Measurements from ENCODE around the gene DIPK1C.

The DIPK1C gene

DNA sequence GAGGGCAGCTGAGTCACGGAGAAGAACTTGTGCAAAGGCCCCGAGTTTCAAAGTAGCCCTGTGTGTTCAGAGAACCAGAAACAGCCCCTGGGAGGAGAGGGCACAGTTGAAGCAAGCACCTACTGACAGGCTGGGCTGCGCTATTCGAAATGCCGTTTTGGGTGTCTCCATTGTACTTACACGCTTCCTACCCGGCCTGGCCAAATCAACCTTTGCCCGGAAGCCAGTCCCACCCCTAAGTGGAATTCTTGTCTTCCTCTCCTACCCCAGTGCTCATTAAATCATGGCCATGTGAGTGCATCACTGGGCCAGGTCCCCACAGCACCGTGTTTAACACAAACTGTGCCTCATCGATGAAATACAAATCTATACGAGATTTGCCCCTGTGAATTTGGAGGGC, 6.0 kb downstream of the DIPK1C start:
- DNase-seq (ENCODE audit: low read depth): no peak

DNA sequence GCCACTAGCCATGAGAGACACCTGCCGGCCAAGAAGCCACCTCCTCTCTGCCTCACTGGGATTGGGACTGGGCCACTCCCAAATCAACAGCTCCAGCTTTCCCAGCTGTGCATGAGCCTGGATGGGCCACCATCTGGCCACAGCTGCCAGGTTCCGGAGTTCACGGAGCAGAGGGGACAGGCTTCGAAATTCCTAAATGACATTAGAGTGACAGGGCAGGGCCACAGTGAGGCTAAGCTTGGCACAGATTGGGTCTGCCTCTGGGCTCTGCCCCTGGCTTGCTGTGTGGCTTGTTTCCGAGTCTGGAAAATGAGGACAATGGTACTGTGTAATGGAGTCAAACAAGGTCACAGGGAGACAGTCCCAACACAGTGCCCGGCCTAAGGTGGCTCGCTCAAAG, 6.5 kb downstream of the DIPK1C start:
- DNase-seq (ENCODE audit: low read depth): no peak

DNA sequence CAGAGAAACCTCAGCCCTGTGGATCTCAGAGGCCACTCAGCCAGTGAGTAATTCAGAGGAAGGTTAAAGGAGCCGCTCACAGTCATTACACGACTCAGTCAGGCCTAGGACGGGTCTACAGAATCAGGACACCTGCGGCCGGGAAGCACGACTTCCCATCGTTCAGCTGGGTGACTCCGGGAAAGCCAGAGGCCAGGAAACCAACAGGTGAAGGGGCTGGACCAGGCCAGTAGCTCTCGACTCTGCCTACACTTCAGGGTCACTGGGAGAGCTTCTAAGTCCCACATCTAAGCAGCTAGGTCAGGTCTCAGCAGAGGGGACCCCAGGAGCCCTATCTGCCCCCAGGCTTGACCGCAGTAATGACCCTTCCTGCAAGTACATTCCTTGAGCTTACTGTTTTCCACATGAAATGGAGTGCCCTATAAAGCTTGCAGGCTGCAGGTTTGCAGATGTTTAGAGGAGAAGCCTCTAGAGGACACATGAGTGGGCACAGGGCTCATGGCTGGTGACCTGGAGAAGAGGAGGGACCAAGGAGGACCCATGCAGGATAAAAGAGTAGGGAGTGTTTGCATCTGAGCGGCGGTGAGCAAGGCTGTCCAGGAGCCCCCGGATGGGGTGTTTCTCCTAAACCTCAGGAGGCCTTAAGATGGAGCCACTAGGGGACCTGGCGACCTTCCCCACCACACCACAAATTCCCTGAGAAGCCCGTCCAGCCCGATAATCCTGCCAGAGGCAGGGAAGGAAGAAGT, 9.5 kb downstream of the DIPK1C start:
- DNase-seq (ENCODE audit: low read depth): no peak

DNA sequence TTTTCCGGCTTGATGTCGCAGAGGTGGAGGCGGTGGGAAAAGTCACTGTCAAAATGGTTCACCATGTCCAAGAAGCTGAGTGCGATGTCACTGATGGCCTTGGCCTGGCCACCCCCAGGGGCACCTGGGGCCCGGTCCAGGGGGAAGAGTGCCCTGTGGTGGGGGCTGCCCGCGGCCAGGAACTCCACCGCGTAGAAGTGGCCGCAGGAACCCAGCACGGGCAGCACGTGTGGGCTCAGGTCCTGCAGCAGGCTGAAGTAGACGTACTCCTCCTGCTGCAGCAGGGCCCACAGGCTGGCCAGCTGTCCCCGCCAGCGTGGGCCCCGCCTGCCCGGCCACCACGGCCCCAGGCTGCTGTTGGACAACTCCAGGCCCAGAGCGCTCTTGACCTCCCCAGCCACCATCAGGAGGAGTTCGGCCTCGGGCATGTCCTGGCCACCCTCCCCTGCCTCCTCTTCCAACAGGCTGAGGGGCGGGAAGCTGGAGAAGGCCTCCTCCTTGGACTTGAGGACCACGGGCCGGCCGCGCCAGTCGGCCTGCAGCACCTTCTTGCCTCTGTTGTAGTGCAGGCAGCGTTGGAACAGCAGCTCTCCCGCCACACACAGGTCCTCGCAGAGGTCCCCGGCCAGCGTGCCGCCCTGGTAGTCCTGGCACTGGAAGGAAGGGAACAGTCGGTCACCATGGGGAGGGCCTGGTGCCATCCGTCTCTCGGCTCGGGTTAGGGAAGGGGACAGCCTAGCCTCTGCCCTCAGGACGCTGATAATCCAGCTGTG, 10.3 kb downstream of the DIPK1C start:
- DNase-seq (ENCODE audit: low read depth): no peak

DNA sequence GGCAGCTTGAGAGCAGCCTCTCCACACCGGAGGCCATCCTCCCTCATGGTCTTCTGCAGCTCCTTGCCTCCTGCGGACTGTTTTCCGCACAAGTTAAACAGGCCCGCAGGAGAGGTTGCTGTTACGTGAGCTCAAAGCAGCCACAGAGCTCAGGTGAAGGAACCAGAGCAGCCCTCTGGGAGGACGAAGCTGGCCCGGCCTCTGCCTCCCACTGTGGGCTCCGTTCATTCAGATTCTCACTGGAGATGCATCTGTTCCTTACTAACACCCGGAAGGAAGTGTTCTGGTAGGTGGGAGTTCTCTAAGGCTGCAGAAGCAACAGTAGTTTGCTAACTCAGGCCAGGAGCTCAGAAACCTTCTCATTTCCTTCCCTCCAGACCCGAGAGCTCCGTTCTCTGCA, 10.9 kb downstream of the DIPK1C start:
- DNase-seq (ENCODE audit: low read depth): no peak

DNA sequence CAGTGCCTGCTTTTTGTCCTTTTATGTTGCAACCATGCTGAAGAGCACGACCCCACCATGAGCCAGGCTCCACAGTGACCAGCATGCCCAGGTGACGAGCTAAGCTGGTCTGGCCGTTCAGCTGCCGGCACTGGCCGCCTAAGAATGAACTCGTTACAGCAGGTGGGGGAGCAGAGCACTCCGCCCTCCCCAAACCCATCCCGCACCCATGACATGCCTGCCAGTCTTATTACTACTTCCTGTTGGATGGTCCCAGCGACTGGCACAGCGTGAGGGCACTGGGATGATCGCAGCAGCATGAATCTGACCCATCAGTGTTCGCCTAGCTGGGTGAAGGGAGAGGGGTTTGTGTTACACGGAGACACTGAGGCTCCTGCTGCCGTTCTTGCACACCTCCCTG, 11.5 kb downstream of the DIPK1C start:
- no peak for DNase-seq (ENCODE audit: low read depth)

DNA sequence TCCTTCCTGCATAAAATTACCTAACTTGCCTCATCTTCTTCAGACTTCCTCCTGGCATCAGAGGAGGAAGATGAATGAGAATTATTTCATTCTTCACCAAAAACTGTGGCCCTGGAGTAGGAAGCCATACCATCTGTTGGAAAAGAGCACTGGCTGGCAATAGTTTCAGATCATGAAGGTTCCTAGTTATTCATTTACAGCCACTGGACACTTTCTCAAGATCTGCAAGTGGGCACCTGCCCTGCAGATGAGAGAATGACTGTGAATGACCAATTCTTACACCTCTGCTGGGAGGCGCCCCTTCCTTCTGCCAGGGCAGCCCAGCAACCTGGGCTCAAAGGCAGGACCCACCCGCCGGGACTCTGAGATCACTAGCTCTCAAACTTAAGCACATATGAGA, 13.0 kb downstream of the DIPK1C start:
- DNase-seq (ENCODE audit: low read depth): no peak

DNA sequence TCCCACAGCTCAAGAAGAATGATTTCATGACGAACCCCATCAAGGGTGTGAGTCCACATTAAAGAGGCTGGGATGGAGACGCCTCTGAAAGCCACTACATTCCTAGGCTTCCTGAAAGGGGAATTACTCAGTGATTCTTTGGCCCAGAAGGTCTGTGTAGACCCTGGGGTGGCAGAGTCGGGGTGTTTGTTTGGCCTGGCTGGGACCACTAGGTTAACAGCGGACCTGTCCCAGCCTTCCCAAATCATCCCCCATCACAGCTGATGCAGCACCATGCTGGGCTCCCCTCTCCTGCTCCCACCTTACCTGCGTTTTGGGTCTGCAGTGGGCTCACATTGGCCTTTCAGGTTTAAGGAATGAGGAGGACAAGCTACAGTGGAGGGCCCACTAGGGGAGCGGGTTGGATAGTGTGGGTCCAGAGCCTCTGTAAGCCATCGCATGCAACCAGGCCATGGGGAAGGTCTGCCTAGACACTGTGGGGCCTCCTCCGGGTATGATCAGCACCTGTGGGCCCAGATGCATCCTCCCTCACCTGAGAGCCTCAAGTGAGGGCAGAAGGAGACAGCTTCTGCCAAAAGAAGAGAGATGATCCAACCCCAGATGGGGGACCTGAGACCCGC, 16.2 kb downstream of the DIPK1C start:
- no peak for DNase-seq (ENCODE audit: low read depth)

DNA sequence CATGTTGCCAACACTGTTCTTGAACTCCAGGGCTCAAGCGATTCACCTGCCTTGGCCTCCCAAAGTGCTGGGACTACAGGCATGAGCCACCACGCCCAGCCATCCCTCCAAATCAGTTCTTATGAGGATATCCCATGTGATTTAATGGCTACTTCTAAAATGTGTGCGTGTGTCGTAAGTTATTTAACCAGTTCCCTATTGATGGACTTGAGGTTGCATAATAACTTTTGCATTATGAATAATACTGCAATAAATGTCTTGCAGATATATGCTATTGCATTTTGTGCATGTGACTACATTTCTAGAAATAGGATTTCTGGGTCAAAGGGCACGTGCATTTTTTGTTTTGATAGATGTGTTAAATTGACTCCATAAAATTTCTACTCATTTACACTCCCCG, 19.0 kb downstream of the DIPK1C start:
- DNase-seq (ENCODE audit: low read depth): no peak

DNA sequence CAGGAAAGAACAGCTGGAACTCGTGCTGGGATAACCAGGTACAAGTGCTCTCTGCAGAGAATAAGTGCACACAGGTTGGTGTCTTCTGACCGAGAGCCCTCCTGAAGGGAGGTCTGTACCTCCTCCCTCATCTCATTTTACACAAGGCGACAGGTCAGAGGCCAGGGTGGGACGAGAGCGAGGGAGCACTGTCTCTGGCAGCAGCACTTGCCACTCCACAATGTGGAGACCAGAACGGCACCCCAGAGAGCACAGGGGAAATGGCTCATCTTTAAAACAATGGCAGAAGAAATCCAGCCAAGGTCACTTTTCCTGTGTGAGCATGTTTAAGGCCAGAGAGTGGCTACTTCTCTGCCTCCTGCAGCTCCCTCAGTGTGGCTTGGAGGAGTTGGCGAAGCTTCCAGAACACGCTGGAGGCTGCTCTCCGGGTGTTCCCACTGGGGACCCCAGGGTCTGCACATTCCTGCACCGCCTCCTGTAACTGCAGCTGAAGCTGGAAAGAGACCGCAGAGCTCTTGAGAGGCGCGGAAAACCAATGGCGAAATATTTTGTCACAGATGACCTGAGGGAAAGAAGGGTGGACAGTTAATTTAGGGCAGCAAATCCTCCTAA, 20.8 kb downstream of the DIPK1C start:
- no peak for DNase-seq (ENCODE audit: low read depth)

DNA sequence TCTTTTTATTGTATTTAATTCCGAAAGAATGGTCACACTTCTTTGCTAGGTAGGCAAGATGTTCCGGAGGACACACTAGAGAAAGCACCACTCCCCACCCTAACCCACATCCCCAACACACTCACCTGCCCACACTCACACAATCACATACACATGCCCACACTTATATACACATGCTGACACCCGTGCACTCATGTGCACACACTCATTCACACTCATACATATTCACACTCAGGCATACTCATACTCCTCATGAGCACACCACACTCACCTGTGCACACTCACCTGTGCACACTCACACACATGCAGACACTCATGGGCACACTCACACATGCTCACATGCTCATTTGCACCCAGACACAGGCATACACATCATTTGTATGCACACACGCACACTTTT, 21.4 kb downstream of the DIPK1C start:
- no peak for DNase-seq (ENCODE audit: low read depth)

DNA sequence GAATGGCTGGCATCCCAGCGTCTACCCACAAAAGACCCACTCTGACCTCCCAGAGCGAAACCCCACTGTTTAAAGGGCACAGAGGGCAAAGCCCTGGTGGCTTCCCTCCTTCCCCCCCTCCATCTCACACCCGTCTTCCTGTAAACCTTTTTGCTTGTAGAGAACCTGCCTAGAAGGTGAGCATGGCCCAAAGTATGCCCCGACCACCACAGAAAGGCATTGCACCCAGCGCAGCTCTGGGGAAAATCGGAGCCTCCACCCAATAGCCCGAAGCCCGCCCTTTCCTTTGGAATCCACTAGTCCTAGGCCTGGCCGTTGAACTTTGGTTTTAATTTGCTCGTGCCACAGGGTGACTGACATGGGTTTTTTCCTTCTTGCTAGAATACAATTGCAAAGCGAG, 22.6 kb downstream of the DIPK1C start:
- DNase-seq (ENCODE audit: low read depth): no peak

DNA sequence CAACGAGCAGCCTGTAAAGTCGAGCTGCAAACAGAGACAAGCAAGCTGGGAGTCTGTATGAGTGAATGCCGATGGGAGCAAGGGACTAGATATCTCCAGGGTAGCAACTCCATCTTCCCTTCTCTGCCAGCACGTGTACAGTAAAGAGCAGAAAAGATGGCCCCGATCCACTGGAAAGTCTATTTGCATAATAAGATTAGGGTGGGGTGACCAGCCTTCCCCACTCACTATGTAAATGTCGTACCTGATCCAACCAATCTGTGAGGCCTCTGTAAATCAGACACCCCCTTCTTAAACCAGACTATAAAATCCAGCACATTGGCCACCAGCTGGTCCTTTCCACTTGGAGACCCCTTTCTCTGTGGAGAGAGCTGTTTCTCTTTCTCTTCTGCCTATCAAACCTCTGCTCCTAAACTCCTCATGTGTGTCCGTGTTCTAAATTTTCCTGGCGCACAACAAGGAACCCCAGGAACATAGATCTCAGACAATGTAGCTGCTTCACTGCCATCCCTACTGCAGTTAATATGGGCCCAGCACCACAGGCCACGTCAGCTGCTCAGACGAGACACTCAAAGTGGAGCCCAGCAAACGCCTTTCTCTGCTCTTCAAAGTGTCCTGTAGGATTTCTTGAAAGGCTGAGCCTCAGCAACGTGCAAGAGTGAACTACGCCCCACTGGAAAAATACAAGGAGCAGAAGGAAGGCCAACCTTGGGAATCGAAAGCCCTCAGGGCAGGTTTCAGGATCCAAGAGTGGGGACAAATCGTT, 26.1 kb downstream of the DIPK1C start:
- DNase-seq (ENCODE audit: low read depth): no peak

DNA sequence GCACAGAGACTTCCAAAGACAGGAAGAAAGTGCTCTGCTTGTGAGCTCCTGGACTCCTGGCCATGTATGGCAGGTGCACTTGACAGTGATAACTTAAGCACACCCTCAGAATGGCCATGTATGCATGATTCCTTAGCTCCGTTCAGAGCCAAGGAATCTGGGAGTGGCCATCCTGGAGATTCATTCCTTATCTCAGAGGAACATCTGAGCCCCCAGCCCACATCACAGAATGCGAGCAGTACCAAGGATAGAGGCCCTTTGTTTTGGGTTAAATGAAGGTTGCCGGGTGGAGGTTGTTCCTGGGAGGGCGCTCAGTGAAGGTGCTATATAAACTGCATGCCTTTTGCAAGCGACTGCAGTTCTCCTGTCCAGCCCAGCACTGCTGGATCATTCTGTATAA, 26.9 kb downstream of the DIPK1C start:
- no peak for DNase-seq (ENCODE audit: low read depth)

DNA sequence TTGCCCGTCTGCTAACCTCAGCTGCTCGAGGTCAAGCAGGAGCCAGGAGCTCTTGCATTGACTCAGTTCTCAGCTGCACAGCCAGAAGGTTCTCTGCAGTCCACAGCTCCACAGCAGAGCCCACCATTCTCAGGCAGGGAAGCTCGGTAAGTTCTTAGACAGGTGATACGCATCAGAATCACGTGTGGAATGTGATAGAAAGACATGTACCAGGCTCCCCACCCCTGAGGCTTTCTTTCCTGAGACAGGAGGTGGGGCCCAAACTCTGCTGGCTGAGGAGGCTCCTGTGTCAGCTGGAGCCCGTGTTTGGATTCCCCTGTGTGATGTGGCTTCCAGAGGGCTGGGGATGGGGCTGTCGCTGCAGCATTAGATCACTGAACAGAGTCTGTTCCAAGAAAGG, 28.0 kb downstream of the DIPK1C start:
- DNase-seq (ENCODE audit: low read depth): no peak

DNA sequence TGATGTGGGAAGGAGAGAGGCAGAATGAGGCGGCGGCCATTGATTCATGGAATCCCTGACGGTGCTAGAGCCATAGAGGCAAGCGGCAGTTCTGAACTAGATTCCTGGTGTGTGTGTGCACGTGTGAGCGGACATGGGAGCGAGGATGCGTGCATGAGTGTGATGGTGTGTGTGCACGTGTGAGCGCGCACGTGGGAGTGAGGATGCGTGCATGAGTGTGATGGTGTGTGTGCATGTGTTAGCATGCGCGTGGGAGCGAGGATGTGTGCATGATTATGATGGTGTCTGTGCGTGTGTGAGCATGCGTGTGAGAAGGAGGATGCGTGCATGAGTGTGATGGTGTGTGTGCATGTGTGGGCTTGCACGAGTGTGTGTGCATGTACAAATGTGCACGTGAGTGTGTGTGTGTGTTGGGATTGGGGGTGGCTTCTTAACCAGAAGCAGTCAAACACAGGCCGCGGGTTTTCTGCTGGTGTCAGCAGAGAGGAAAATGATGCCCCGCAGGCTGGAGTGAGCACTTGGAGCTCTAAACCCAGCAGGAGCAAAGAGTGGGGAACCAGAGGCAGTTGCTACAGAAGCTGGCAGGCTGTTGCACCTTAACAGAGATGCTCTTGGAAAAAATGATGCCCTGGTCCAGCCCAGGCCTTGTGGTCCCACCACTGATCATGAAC, 29.5 kb downstream of the DIPK1C start:
- DNase-seq (ENCODE audit: low read depth): no peak

DNA sequence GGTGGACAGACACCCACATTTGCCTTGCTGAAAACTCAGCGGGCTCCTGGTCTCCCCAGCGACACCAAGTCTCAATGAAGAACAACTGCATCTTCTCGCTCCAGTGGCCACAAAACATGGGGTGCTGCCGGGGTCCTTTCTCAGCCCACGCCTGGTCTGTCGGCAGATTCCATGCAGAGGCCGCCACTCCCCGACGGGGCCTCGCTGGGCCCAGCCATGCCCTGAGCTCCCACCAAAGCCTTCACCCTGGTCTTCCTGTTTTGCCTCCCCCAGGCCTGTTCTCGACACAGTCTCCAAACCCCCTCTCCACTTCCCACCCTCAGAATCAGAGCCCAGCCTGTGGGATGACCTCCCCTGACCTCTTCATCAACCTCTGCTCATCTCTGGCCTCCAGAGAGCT, 31.2 kb downstream of the DIPK1C start:
- no peak for DNase-seq (ENCODE audit: low read depth)

DNA sequence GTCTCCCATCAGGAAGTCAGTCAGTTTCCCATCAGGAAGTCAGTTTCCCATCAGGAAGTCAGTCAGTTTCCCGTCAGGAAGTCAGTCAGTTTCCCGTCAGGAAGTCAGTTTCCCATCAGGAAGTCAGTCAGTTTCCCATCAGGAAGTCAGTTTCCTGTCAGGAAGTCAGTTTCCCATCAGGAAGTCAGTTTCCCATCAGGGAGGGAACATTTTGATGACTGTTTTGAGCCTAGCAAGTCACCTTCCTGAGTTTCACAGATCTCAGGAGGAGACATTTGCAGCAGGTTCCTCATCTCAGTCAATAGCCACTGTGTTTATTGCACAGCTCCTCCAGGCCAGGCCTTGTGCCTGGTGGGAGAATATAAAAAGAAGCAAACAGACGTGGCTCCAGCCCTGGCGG, 31.9 kb downstream of the DIPK1C start:
- DNase-seq (ENCODE audit: low read depth): no peak

DNA sequence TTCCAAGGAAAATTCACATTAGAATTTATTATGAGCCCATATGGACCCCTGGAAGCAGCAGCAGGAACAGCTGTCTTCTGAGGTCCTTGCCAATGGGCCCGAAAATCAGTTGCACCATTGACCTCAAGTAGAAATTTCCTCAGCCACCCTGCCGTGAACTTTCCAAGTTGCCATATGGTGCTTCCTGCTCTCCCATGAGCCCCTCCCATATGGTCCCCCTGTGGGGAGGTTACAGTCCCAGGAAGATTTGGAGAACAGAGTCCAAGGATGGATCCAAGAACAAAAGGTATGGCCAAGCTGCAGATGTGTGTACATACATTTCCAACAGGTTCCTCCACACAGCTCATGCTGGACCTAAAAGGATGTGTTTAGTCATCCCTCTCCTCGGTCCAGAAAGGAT, 34.6 kb downstream of the DIPK1C start:
- DNase-seq (ENCODE audit: low read depth): no peak

DNA sequence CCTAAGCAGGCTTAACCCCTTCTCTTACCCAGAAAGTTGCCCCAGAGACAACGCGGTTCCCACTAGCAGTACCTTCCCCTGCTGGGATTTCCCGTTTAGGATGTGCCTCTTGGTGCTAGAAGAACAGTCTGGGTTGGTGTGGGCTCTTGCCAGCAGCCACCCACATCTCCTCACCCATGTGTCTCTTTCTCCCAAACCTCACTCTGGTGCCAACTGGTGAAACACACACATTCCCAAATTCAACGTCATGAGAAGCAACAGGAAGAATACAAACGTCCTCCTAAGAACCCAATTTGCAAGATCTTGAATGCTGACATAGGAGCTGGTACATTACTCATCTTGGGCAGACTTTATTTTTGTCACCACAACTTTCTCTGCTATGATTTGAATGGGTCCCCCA, 36.2 kb downstream of the DIPK1C start:
- DNase-seq (ENCODE audit: low read depth): no peak

DNA sequence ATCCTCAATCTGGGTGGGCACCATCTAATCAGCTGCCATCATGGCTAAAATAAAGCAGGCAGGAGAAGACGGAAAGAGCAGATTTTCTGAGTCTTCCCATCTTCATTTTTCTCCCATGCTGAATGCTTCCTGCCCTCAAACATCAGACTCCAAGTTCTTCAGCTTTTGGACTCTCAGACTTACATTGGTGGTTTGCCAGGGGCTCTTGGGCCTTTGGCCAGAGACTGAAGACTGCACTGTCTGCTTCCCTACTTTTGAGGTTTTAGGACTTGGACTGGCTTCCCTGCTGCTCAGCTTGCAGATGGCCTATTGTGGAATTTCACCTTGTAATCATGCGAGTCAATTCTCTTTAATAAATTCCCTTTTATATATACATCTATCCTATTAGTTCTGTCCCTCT, 36.6 kb downstream of the DIPK1C start:
- DNase-seq (ENCODE audit: low read depth): no peak

DNA sequence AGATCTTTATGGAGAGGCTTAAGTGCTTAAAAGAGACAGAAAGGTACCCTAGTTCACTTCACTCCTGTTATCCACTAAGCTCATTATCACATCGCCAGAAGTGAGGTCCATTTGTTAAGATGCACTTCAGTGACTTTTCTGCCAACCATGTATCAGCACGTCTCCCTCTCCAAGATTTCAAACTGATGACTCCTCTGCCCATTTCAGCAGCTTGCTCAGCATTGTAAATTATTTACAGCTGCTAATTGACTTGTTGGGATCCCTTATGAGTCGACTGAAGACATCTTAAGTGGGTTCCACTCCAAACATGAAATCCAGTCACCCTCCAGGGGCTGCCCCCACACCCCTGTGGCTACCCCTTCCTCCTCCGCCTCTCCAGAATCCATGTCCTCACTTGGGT, 37.3 kb downstream of the DIPK1C start:
- DNase-seq (ENCODE audit: low read depth): no peak

Measured in stimulated activated CD8-positive, alpha-beta memory T cell treated with anti-CD3 and anti-CD28 coated beads, Interleukin-4, amount 100 ng/mL, for 24 hours (primary cell).